Cardiac muscle cell (in vitro differentiated cells and primary cell): ENCODE results near the gene A3GALT2. TPM values are rescaled to one million over a fixed set of nuclear protein-coding genes. Genes with fewer than 3 reads are reported as not detected.

ENCODE experiments used
- DNase-seq, 2 donors: peaks; one replicate each; pipeline versions ENCODE4 v3.0.0 to v3.0.0-alpha.2; 2010 to 2017; ENCODE audit warnings: low read depth in 1 of 2, low spot score in 1 of 2
- H3K27ac ChIP-seq: fragments of 200-600 bp; sonication (generic); 2 replicates; pipeline ENCODE4 v1.5.1; 2016
- H3K27me3 ChIP-seq: fragments of 200-600 bp; sonication (generic); 2 replicates; pipeline ENCODE4 v1.6.0; 2016; ENCODE audit warnings: control low read depth
- H3K36me3 ChIP-seq: fragments of 200-600 bp; sonication (generic); 2 replicates; pipeline ENCODE4 v1.5.1; 2016; ENCODE audit warnings: control low read depth
- H3K4me1 ChIP-seq: fragments of 200-600 bp; sonication (generic); 2 replicates; pipeline ENCODE4 v1.8.1; 2017; ENCODE audit warnings: low read depth, mild to moderate bottlenecking, mixed run types
- H3K4me3 ChIP-seq: fragments of 200-600 bp; sonication (generic); 2 replicates; pipeline ENCODE4 v1.5.1; 2016; ENCODE audit warnings: mild to moderate bottlenecking
- H3K9me3 ChIP-seq: fragments of 200-600 bp; sonication (generic); 2 replicates; pipeline ENCODE4 v1.5.1; 2017; ENCODE audit warnings: low read depth, mild to moderate bottlenecking, control low read depth
- CTCF ChIP-seq: IDR thresholded peaks from 2 replicates; pipeline ENCODE4 v1.5.1; 2012; ENCODE audit warnings: low read depth, mild to moderate bottlenecking, low read length
- polyA plus RNA-seq: library from polyadenylated mRNA; unstranded; fragments of >200 nt; fragmentation: Nextera tagmentation; extraction: Ambion mirVana; gene quantifications from 2 replicates; pipeline ENCODE4 v1.2.1, GENCODE V29; 2016
- total RNA-seq: library from RNA; depleted of rRNA; stranded (reverse); fragments of >200 nt; gene quantifications from 2 replicates; pipeline ENCODE4 v1.2.3, GENCODE V29; 2016

The A3GALT2 gene
- total and polyA plus RNA-seq, 2 experiments from 2014 or later = 0.57 TPM; not detected in 1

GRCh38 chr1:33302325-33302724 lies 18.6 kb downstream of the A3GALT2 start:
- H3K36me3 ChIP-seq = no peaks in the 10 kb centered on the region
- H3K4me3 ChIP-seq = no peak overlapping the region
- H3K27ac ChIP-seq = no peak overlapping the region
- no peaks in the 10 kb centered on the region for H3K9me3 ChIP-seq
- H3K27me3 ChIP-seq = peaks cover 13% of the 10 kb centered on the region
- no peak for TF ChIP-seq CTCF
- peak in 1 of 2 donors; percentile 64 for DNase-seq
- H3K4me1 ChIP-seq = no peaks in the 10 kb centered on the region

- Histone ChIP-seq H3K4me1 (no peaks in the 10 kb centered on the region), H3K36me3 (peaks cover 5% of the 10 kb centered on the region), H3K27ac (no peak overlapping the region), H3K27me3 (peaks cover 4% of the 10 kb centered on the region), H3K4me3 (no peak overlapping the region), H3K9me3 (no peaks in the 10 kb centered on the region)
- no peak for TF ChIP-seq CTCF
- DNase-seq = peak in 1 of 2 donors; percentile 38
Observed at GRCh38 chr1:33301273-33301984, 19.5 kb downstream of the A3GALT2 start.

- Histone ChIP-seq H3K9me3 (no peaks in the 10 kb centered on the region), H3K27me3 (no peaks in the 10 kb centered on the region), H3K4me1 (no peaks in the 10 kb centered on the region), H3K27ac (no peak overlapping the region), H3K4me3 (no peak overlapping the region), H3K36me3 (peaks cover 10% of the 10 kb centered on the region)
- peak in 1 of 2 donors; percentile 94 for DNase-seq
- no peak for TF ChIP-seq CTCF
Observed at GRCh38 chr1:33300673-33301072, 20.2 kb downstream of the A3GALT2 start.

- Histone ChIP-seq H3K27me3 (no peaks in the 10 kb centered on the region), H3K36me3 (peaks cover 13% of the 10 kb centered on the region), H3K9me3 (no peaks in the 10 kb centered on the region), H3K4me3 (no peak overlapping the region), H3K27ac (no peak overlapping the region), H3K4me1 (no peaks in the 10 kb centered on the region)
- no peak for TF ChIP-seq CTCF
- DNase-seq = no peak
Observed at GRCh38 chr1:33299461-33300155, 21.3 kb downstream of the A3GALT2 start.

- peak; percentile 94 for TF ChIP-seq CTCF
- no peak overlapping the region for H3K27ac ChIP-seq
- H3K36me3 ChIP-seq = peaks cover 13% of the 10 kb centered on the region
- H3K4me3 ChIP-seq = no peak overlapping the region
- H3K27me3 ChIP-seq = no peaks in the 10 kb centered on the region
- no peaks in the 10 kb centered on the region for H3K9me3 ChIP-seq
- no peaks in the 10 kb centered on the region for H3K4me1 ChIP-seq
- DNase-seq = peak; percentile 67 to 74
Observed at GRCh38 chr1:33298623-33299277, 22.1 kb downstream of the A3GALT2 start.
